ENCODE measurements around the gene CCDC134.
A peak's percentile ranks its signal among the peaks of the same experiment; 100 is the strongest.

The CCDC134 gene

DNA sequence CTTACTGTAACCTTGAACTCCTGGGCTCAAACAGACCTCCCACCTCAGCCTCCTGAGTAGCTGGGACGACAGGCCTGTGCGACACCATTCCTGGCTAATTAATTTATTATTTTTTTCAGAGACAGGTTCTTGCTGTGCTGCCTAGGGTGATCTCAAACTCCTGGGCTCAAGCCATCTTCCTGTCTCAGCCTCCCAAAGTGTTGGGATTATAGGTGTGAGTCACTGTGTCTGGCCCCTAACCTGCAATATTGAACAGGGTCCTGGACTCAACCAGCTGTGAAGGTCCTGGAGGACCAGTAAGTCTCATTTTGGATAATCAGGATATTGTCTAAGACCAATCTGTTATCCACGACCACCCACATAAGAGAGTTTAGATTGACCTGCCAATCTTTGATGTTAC, 15.2 kb downstream of the CCDC134 start:
- H3K4me3 ChIP-seq (ENCODE audit: low read length in 2 of 2), result no peak overlapping the region
- H3K27ac ChIP-seq (replicated peaks; ENCODE audit: low read length), result no peak overlapping the region

GRCh38 chr22:41816241-41816640, 15.8 kb downstream of the CCDC134 start:
- Histone ChIP-seq H2BK5ac (ENCODE audit: low read length) (no peak overlapping the region), H3K27ac (replicated peaks; ENCODE audit: low read length) (no peak overlapping the region), H4K91ac (ENCODE audit: low read depth, low read length, poor library complexity) (no peak overlapping the region), H2BK15ac (ENCODE audit: low read length) (no peak overlapping the region), H3K4me1 (ENCODE audit: control insufficient read depth in 2 of 2, insufficient read depth in 1 of 2, low read depth in 1 of 2, low read length in 2 of 2) (peaks cover 3 to 5% of the 10 kb centered on the region in 2 donors), H3K36me3 (replicated peaks in 1 of 2; ENCODE audit: control insufficient read depth in 2 of 2, insufficient read depth in 2 of 2, low read length in 2 of 2) (peaks cover 28 to 65% of the 10 kb centered on the region in 2 donors), H2AFZ (ENCODE audit: low read length) (no peak overlapping the region), H3K27me3 (ENCODE audit: control insufficient read depth in 3 of 3, insufficient read depth in 3 of 3, low read depth in 1 of 3, low read length in 3 of 3) (no peaks in the 10 kb centered on the region), H3K18ac (ENCODE audit: low read length) (no peak overlapping the region), H3K4ac (ENCODE audit: low read length) (no peak overlapping the region), H4K8ac (ENCODE audit: low read depth, low read length) (no peak overlapping the region), H3K79me1 (ENCODE audit: low read depth, low read length) (no peaks in the 10 kb centered on the region), H3K4me3 (ENCODE audit: low read length in 2 of 2) (no peak overlapping the region), H3K4me2 (ENCODE audit: insufficient read depth, low read length, poor library complexity, severe bottlenecking) (no peak overlapping the region), H2AK5ac (ENCODE audit: low read depth, low read length) (no peak overlapping the region), H3K23ac (ENCODE audit: low read depth, low read length, poor library complexity) (peak overlapping the region; percentile 8), H3K9ac (ENCODE audit: low read depth, low read length, poor library complexity) (no peak overlapping the region), H3K14ac (ENCODE audit: low read length) (no peak overlapping the region), H2BK120ac (ENCODE audit: low read depth, low read length) (no peak overlapping the region), H3K9me3 (replicated peaks in 1 of 2; ENCODE audit: control insufficient read depth in 2 of 2, insufficient read depth in 1 of 2, low read depth in 1 of 2, low read length in 2 of 2) (no peaks in the 10 kb centered on the region), H2BK12ac (ENCODE audit: low read length) (no peak overlapping the region)
- WGBS, 2 donors (ENCODE audit: extremely low coverage in 2 of 2, insufficient read length in 2 of 2, insufficient replicate concordance in 1 of 2), result no CpG with 5 or more reads among the region's 1 CpG
- no peak for DNase-seq (ENCODE audit: low spot score)

More for the DNA sequence above, 15.2 kb downstream of the CCDC134 start:
- H2AK5ac ChIP-seq (ENCODE audit: low read depth, low read length), result no peak overlapping the region
- no peaks in the 10 kb centered on the region for H3K27me3 ChIP-seq (ENCODE audit: control insufficient read depth in 3 of 3, insufficient read depth in 3 of 3, low read depth in 1 of 3, low read length in 3 of 3)
- peaks cover 26 to 70% of the 10 kb centered on the region in 2 donors for H3K36me3 ChIP-seq (replicated peaks in 1 of 2; ENCODE audit: control insufficient read depth in 2 of 2, insufficient read depth in 2 of 2, low read length in 2 of 2)
- no peak overlapping the region for H2BK120ac ChIP-seq (ENCODE audit: low read depth, low read length)
- no peak overlapping the region for H4K8ac ChIP-seq (ENCODE audit: low read depth, low read length)
- no peak for DNase-seq (ENCODE audit: low spot score)
- no peak overlapping the region for H2AFZ ChIP-seq (ENCODE audit: low read length)
- H4K91ac ChIP-seq (ENCODE audit: low read depth, low read length, poor library complexity), result no peak overlapping the region
- H3K9me3 ChIP-seq (replicated peaks in 1 of 2; ENCODE audit: control insufficient read depth in 2 of 2, insufficient read depth in 1 of 2, low read depth in 1 of 2, low read length in 2 of 2), result no peaks in the 10 kb centered on the region
- H3K4me1 ChIP-seq (ENCODE audit: control insufficient read depth in 2 of 2, insufficient read depth in 1 of 2, low read depth in 1 of 2, low read length in 2 of 2), result peaks cover 0 to under 1% of the 10 kb centered on the region in 2 donors
- no peak overlapping the region for H2BK12ac ChIP-seq (ENCODE audit: low read length)
- H3K9ac ChIP-seq (ENCODE audit: low read depth, low read length, poor library complexity), result no peak overlapping the region
- H3K4ac ChIP-seq (ENCODE audit: low read length), result no peak overlapping the region
- H3K23ac ChIP-seq (ENCODE audit: low read depth, low read length, poor library complexity), result no peak overlapping the region
- no peak overlapping the region for H3K18ac ChIP-seq (ENCODE audit: low read length)
- no CpG with 5 or more reads among the region's 3 CpGs for WGBS, 2 donors (ENCODE audit: extremely low coverage in 2 of 2, insufficient read length in 2 of 2, insufficient replicate concordance in 1 of 2)
- no peak overlapping the region for H3K4me2 ChIP-seq (ENCODE audit: insufficient read depth, low read length, poor library complexity, severe bottlenecking)
- no peak overlapping the region for H2BK5ac ChIP-seq (ENCODE audit: low read length)
- H3K79me1 ChIP-seq (ENCODE audit: low read depth, low read length), result no peaks in the 10 kb centered on the region
- no peak overlapping the region for H2BK15ac ChIP-seq (ENCODE audit: low read length)
- H3K14ac ChIP-seq (ENCODE audit: low read length), result no peak overlapping the region

GRCh38 chr22:41816871-41817270, 16.4 kb downstream of the CCDC134 start:
- Histone ChIP-seq H3K18ac (ENCODE audit: low read length) (no peak overlapping the region), H3K79me1 (ENCODE audit: low read depth, low read length) (no peaks in the 10 kb centered on the region), H3K36me3 (replicated peaks in 1 of 2; ENCODE audit: control insufficient read depth in 2 of 2, insufficient read depth in 2 of 2, low read length in 2 of 2) (peaks cover 29 to 62% of the 10 kb centered on the region in 2 donors), H4K91ac (ENCODE audit: low read depth, low read length, poor library complexity) (no peak overlapping the region), H3K9me3 (replicated peaks in 1 of 2; ENCODE audit: control insufficient read depth in 2 of 2, insufficient read depth in 1 of 2, low read depth in 1 of 2, low read length in 2 of 2) (no peaks in the 10 kb centered on the region), H3K4me3 (ENCODE audit: low read length in 2 of 2) (no peak overlapping the region), H3K4me2 (ENCODE audit: insufficient read depth, low read length, poor library complexity, severe bottlenecking) (no peak overlapping the region), H2AK5ac (ENCODE audit: low read depth, low read length) (no peak overlapping the region), H2AFZ (ENCODE audit: low read length) (no peak overlapping the region), H3K27me3 (ENCODE audit: control insufficient read depth in 3 of 3, insufficient read depth in 3 of 3, low read depth in 1 of 3, low read length in 3 of 3) (no peaks in the 10 kb centered on the region), H2BK120ac (ENCODE audit: low read depth, low read length) (no peak overlapping the region), H3K27ac (replicated peaks; ENCODE audit: low read length) (no peak overlapping the region), H3K9ac (ENCODE audit: low read depth, low read length, poor library complexity) (no peak overlapping the region), H2BK15ac (ENCODE audit: low read length) (no peak overlapping the region), H3K23ac (ENCODE audit: low read depth, low read length, poor library complexity) (no peak overlapping the region), H2BK5ac (ENCODE audit: low read length) (no peak overlapping the region), H3K4me1 (ENCODE audit: control insufficient read depth in 2 of 2, insufficient read depth in 1 of 2, low read depth in 1 of 2, low read length in 2 of 2) (peaks cover 3 to 7% of the 10 kb centered on the region in 2 donors), H3K4ac (ENCODE audit: low read length) (no peak overlapping the region), H4K8ac (ENCODE audit: low read depth, low read length) (no peak overlapping the region), H2BK12ac (ENCODE audit: low read length) (no peak overlapping the region), H3K14ac (ENCODE audit: low read length) (no peak overlapping the region)
- DNase-seq (ENCODE audit: low spot score), result no peak
- WGBS, 2 donors (ENCODE audit: extremely low coverage in 2 of 2, insufficient read length in 2 of 2, insufficient replicate concordance in 1 of 2), result no CpG with 5 or more reads among the region's 2 CpGs

DNA sequence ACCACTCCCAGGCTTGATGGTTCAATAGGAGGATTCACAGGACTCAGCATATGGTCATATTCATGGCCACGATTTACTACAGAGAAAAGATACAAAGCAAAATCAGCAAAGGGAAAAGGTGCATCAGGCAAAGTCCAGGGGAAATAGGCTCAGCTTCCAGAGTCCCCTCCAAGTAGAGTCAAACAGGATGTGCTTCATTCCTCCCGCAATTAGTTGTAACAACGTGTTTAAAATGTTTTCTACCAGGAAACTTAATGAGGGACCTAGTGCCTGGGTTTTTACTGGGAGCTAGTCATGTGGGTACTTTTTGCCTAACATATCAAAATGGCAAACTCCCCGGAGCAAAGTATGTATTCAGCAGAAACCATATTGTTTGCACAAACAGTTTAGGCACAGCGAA, 17.5 kb downstream of the CCDC134 start:
- H2BK15ac ChIP-seq (ENCODE audit: low read length), result no peak overlapping the region
- peaks cover 3 to 7% of the 10 kb centered on the region in 2 donors for H3K4me1 ChIP-seq (ENCODE audit: control insufficient read depth in 2 of 2, insufficient read depth in 1 of 2, low read depth in 1 of 2, low read length in 2 of 2)
- DNase-seq (ENCODE audit: low spot score), result no peak
- H3K79me1 ChIP-seq (ENCODE audit: low read depth, low read length), result no peaks in the 10 kb centered on the region
- no peak overlapping the region for H2AK5ac ChIP-seq (ENCODE audit: low read depth, low read length)
- H3K9ac ChIP-seq (ENCODE audit: low read depth, low read length, poor library complexity), result no peak overlapping the region
- H3K9me3 ChIP-seq (replicated peaks in 1 of 2; ENCODE audit: control insufficient read depth in 2 of 2, insufficient read depth in 1 of 2, low read depth in 1 of 2, low read length in 2 of 2), result no peaks in the 10 kb centered on the region
- no peak overlapping the region for H2BK12ac ChIP-seq (ENCODE audit: low read length)
- no peak overlapping the region for H3K4me2 ChIP-seq (ENCODE audit: insufficient read depth, low read length, poor library complexity, severe bottlenecking)
- no peak overlapping the region for H3K4me3 ChIP-seq (ENCODE audit: low read length in 2 of 2)
- no peak overlapping the region for H3K23ac ChIP-seq (ENCODE audit: low read depth, low read length, poor library complexity)
- no peak overlapping the region for H3K4ac ChIP-seq (ENCODE audit: low read length)
- no peak overlapping the region for H2AFZ ChIP-seq (ENCODE audit: low read length)
- no peak overlapping the region for H4K91ac ChIP-seq (ENCODE audit: low read depth, low read length, poor library complexity)
- H3K27me3 ChIP-seq (ENCODE audit: control insufficient read depth in 3 of 3, insufficient read depth in 3 of 3, low read depth in 1 of 3, low read length in 3 of 3), result no peaks in the 10 kb centered on the region
- peaks cover 25 to 62% of the 10 kb centered on the region in 2 donors for H3K36me3 ChIP-seq (replicated peaks in 1 of 2; ENCODE audit: control insufficient read depth in 2 of 2, insufficient read depth in 2 of 2, low read length in 2 of 2)
- H4K8ac ChIP-seq (ENCODE audit: low read depth, low read length), result no peak overlapping the region
- H2BK5ac ChIP-seq (ENCODE audit: low read length), result no peak overlapping the region
- no peak overlapping the region for H3K27ac ChIP-seq (replicated peaks; ENCODE audit: low read length)
- no peak overlapping the region for H3K14ac ChIP-seq (ENCODE audit: low read length)
- H2BK120ac ChIP-seq (ENCODE audit: low read depth, low read length), result no peak overlapping the region
- no peak overlapping the region for H3K18ac ChIP-seq (ENCODE audit: low read length)
- WGBS, 2 donors (ENCODE audit: extremely low coverage in 2 of 2, insufficient read length in 2 of 2, insufficient replicate concordance in 1 of 2), result no CpG with 5 or more reads among the region's 5 CpGs
